DND-41 (cell line): ENCODE data around the gene ACOT12.

Experiments
- EZH2 ChIP-seq: IDR thresholded peaks from 3 replicates; pipeline ENCODE4 v1.6.1; 2012; ENCODE audit warnings: borderline replicate concordance, low read depth, mild to moderate bottlenecking, moderate library complexity, low read length, inconsistent platforms; ENCODE audit not compliant: severe bottlenecking
- TF ChIP-seq, protein P1 (sequence below): IDR thresholded peaks from 2 replicates; pipeline ENCODE4 v1.5.1; 2012; ENCODE audit warnings: borderline replicate concordance, low read length, moderate library complexity, mild to moderate bottlenecking; ENCODE audit not compliant: poor library complexity, severe bottlenecking; ENCODE audit errors: extremely low read depth

DNA sequence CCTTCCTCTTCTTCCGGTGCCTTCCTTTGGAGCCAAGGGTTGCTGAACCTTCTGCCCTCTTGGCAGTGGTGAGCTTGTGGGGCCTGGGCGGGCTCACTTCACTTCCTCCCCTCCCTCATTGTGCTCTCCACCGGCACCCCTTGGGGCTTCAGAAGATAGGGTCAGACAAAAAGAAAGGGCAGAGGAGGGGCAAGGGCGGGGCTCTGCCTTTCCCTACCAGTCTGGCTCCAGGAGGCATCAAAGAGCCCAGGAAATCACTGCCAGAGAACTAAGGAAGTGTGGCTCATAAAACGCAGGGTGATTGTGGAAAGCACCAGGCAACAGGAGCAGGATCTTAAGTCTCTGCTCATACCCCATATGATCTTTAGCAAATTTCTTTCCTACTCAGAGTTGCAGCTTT lies 34.8 kb downstream of the ACOT12 start:
- TF ChIP-seq, protein P1, sequence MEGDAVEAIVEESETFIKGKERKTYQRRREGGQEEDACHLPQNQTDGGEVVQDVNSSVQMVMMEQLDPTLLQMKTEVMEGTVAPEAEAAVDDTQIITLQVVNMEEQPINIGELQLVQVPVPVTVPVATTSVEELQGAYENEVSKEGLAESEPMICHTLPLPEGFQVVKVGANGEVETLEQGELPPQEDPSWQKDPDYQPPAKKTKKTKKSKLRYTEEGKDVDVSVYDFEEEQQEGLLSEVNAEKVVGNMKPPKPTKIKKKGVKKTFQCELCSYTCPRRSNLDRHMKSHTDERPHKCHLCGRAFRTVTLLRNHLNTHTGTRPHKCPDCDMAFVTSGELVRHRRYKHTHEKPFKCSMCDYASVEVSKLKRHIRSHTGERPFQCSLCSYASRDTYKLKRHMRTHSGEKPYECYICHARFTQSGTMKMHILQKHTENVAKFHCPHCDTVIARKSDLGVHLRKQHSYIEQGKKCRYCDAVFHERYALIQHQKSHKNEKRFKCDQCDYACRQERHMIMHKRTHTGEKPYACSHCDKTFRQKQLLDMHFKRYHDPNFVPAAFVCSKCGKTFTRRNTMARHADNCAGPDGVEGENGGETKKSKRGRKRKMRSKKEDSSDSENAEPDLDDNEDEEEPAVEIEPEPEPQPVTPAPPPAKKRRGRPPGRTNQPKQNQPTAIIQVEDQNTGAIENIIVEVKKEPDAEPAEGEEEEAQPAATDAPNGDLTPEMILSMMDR, result no peak
- TF ChIP-seq EZH2, result no peak
